Activated CD4-positive, CD25-positive, alpha-beta regulatory T cell (primary cell): ENCODE results near the gene TEX51.

ENCODE experiments used
- DNase-seq, 4 experiments: peaks; one replicate each; lab custom pipeline; 2025; lab: John Stamatoyannopoulos, UW

The TEX51 gene

GRCh38 chr2:126878601-126879000 is 20.1 kb upstream of the TEX51 start:
- no peak for DNase-seq

DNA sequence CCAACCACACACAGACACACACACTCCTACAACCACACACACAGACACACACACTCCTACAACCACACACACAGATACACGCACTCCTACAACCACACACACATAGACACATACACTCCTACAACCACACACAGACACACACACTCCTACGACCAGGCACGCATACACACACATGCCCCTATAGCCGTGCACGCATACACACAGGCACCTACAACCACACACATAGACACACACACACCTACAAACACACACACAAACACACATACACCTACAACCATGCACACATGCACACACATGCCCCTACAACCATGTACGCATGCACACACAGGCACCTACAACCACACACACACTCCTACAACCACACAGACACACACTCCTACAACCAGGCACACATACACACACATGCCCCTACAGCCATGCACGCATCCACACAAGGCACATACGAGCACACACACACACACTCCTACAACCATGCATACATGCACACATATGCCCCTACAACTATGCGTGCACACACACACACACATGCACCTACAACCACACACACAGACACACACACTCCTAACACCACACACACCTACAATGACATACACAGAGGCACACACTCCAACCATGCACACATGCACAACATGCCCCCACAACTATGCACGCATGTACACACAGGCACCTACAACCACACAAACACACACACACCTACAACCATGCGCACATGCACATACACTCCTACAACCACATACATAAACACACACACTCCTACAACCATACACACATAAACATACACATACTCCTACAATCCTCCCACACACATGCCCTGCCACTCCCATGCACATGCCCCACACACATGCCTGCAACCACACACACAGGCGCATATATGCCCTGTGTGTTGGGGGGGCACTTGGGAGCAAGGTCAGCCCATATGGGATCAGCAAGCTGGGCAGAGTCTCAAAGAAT is 19.1 kb upstream of the TEX51 start:
- DNase-seq, result no peak

- no peak for DNase-seq
Observed at GRCh38 chr2:126880324-126880723, 18.4 kb upstream of the TEX51 start.

DNA sequence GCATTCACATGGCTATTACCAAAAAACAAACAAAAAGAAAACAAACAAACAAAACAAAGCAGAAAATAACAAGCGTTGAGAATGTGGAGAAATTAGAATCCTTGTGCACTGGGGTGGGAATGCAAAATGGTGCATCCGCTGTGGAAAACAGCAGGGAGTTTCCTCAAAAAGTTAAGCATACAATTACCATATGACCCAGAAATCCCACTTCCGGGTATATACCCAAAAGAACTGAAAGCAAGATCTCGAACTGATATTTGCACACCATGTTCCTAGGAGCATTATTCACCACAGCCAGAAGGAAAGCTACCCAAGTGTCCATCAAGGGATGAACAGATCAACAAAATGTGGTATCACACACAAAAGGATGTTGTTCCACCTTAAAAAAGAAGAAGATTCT is 17.9 kb upstream of the TEX51 start:
- no peak for DNase-seq

DNA sequence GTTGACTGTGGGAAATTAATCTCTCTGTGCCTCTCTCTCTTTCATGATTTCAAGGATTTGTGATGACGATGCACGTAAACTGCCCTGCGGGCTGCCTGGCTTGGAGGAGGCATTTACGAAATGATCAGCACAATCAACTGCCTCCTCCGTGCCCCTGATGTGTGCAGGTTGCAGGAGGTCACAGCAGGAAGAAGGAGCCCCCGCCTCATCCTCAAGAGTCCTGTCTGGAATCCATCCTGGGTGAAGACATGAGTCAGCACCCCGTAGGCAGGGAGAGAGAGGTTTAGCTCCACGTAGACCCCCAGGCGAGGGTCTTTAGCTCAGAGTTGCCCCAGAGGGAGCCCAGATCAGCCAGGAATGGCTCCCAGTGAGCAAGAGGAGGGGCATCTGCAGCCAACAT is 17.1 kb upstream of the TEX51 start:
- DNase-seq, result no peak

GRCh38 chr2:126882181-126882580 is 16.5 kb upstream of the TEX51 start:
- DNase-seq, result no peak

GRCh38 chr2:126882736-126883665 is 15.7 kb upstream of the TEX51 start:
- DNase-seq, result no peak

DNA sequence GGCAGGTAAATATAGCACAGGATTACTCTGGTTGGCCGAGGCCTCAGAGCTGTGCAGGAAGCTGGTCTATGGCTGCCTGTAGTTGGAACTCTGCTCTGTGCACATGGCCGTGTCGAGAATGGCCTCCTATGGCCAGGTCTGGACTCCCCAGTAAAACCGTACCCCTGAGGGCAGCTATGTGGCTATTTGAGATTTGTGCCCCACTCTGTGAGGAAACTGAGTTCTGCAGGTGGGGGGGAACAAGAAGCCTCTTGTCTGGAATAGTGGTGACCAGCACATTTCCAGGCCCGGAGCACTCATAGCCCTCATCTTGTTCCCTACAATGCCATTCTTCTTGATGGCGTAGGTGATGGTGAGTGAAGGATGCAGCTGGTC is 15.0 kb upstream of the TEX51 start:
- no peak for DNase-seq

DNA sequence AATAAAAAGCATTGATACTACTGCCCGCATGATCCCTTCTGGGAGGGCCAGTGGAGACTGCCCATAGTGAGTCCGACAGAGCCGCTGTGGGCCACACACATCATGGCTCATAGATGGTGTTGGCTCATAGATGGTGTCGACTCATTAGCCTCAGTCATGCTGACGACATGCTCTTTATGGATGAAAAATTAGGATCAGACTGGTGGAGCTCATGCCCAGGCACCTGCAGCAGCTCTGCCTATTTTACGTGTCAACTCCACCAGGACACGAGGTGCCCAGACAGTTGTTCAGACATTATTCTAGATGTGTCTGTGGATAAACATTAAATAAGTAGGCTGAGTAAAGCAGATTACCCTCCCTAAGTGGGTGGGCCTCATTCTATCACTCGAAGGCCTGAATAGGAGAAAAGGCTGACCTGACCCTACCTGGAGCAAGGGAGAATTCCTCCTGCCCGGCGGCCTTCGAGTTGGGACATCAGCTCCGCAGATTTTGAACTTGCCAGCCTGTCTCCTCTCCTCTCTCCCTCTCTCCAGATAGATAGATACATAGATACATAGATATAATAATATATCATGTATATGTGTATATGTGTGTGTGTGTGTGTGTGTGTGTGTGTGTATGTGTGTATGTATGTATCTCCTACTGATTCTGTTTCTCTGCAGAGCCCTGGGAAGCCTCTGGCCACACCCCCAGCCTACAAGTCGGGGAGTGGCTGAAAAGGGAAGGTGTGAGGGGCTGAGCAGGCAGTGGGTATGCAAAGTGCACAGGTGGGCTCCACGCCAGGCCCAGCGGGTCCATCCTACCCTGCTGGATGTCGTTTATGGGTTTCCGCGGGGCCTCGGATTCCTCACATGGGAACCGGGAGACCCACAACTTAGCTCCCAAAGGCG is 13.6 kb upstream of the TEX51 start:
- no peak for DNase-seq

DNA sequence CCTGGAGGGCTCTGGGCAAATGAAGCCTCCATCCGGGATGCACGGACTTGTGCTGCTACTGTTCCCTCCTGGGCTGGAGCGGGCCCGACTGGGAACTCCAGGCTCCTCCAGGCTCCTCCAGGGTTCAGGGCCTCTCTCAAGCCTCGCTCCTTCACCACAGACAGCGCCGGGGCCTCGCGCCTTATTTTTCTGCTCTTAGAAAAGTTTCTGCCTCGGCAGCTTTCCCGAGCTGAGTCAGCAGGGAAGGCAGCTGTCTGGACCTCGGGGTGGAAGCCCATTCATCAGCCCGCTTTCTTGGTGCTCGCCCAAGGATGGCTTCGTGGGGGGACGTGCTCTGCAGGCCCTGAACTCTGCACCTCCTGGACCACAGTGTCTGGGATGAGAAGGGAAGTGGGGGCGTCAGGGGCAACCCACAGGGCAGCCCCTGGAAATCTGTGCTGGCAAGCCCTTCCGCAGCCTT is 12.9 kb upstream of the TEX51 start:
- no peak for DNase-seq

DNA sequence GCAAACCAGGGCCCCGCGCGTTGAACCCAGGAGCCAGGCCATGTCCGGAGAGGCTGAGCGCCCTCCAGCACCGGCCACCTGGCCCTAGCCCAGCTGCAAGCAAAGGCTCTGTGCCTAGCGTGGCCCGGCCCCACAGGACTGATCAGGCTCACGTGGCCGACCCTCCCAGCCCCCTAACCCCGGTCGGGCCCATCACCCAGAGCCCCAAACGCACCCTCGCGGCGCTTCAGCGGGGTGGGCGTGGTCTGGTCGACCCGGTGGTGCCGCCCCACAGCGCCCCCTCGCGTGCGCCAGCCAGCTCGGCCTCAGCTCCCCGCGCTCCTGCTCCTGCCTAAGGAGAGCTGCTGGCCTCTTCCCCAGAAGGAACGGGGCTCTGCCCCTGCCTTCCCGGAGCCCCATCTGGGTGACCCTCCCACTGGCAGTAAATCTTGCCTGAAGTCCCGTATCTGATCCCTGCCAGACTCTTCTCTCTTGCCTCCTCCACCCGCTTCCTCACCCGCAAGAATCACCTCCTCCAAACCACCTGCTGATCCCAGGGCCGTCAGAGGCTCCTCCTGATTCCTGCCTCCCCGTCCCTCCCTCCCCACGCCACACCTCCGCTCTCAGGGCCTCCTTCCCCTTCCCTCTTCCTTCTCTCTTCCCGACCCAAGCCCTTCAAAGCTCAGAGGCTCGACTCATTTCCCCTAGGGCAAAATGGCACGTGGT is 12.3 kb upstream of the TEX51 start:
- DNase-seq, result peak in 1 of 4 experiments; percentile 12

DNA sequence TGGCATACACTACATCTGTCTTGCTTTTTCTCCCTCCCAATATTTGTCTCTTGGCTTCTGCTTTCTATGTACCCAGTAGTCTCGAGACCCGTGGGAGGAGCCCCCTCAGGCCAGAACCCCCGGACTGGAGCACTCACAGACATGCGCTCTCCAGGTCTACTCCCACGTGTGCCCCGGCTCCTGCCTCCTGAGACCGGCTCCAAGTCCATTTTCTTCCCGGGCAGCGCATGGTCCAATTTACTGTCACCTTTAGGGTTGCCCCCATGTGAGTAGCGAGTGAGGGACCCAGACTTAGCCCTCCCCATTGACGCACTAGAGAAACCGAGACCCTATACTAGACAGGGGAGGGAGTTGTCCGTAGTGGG is 11.8 kb upstream of the TEX51 start:
- DNase-seq, result no peak

DNA sequence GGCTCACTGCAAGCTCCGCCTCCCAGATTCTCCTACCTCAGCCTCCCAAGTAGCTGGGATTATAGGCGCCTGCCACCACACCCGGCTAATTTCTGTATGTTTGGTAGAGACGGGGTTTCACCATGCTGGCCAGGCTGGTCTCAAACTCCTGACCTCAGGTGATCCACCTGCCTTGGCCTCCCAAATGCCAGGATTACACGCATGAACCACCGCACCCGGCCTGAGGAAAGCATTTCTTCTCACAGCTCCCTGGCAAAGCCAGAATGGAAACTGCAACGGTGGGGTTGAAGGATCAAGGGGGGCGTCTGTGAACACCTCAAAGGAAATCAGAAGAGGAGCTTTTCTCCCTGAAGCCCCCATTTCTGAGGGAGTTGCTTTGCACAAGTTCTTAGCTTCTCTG is 11.2 kb upstream of the TEX51 start:
- DNase-seq, result no peak

DNA sequence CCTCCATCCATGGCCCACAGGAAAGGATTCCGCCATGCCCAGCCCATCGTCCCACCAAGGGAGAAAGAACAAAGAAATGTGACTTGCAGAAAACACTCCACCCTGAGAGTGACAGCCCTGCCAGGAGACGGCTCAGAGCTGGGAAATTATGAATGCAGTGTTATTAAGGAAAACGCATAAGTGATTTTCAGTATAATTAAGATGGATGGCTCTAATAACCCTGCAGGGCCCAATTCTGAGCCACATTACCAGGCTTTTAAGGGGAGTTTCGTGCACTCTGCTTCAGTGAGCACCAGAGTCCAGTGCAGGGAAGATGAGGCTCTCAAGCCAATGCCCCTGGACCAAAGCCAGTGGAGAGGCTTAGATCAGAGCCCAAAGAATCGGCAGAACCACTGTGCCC is 10.6 kb upstream of the TEX51 start:
- DNase-seq, result no peak

- DNase-seq, result no peak
Observed at GRCh38 chr2:126889071-126889470, 9.6 kb upstream of the TEX51 start.

DNA sequence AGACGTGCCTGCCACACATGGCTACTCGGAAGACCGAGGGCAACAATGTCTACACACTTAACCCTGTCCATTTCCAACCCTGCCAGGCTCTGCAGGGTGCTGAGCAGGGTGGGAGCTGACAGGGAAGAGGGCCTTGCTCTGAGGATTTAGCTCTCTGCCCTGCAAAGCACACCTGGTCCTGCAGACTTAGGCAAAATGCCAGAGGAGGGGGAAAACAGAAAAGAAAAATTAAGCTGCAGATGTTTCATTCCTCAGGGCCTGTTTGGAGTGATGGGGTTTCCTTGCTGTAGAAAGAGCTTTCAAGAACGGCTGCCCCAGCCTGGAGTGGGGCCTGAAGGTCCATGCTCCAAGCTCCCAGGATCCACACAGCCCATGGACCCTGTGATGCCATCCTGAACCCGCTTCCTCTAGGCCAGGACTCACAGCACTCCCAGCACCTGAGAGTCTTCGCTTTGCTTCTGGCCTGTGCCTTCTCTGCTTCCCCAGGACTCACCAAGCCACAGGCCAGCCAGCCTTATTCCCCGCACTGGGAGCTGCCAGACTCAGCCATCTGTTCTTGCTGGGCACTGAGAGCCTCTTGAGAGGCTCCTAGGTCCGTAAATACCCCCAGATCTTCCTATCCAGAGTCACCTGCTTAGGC is 9.1 kb upstream of the TEX51 start:
- DNase-seq, result no peak

DNA sequence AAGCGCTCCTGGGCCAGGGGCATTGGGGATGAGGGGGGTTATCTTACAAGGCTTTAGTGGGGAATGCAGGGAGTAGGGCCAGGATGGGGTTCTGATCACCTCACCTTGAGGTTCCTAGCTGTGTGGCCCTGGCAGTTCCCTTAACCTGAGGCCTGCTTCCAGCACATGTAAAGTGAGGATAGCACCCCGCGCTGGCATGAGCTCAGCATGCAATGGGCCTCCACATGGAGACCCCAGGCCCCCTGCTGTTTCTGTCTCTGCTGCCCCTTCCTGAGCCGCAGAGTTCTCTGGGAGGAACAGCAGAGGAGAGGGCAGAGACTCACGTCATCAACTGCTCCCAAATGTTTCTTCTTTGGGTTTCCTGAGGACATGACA is 8.6 kb upstream of the TEX51 start:
- DNase-seq, result no peak

GRCh38 chr2:126890551-126891450 is 7.9 kb upstream of the TEX51 start:
- no peak for DNase-seq

DNA sequence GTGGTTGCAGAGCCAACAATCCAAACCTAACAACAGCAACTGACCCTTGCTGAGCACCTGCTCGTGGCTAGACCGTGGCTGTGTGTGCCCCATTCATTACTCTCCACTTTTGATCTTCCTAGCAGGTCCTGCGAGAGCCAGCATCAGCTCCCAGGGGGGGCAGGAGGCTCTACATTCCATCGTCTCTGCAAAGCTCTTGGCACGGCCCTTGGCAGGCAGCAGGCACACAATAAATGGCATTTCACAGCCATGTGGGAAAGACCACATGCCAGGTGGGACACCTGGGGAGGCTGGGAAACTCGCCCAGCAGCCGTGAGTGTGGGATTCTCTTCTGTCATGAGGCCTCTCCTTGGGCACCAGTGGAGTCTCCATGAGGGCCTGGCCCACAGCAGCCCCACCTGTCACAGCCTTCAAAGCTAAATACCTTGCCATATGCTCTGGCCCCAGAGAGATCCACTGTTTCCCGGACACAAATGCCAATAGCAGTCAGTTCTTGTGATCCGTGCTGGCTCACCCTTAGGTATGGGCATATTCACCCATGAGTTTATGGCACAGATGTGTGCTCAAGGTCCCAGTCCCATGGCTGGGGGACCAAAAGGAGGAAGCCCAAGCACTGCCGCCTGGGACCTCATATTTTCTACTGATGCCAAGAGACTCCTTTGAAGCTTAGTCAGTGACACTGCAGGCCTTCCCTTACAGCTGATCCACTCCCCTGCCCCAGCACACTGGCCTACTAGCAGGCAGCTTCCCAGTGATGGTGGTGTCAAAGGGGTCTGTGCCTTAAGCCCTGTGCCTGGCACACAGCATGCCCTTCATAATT is 6.8 kb upstream of the TEX51 start:
- no peak for DNase-seq
